Panc1 (cell line): ENCODE results near the gene WASL.

ENCODE experiments used
- POLR2AphosphoS5 ChIP-seq: IDR thresholded peaks from 2 replicates; pipeline ENCODE4 v1.6.1; 2012; ENCODE audit warnings: mild to moderate bottlenecking, low read depth, low read length, moderate library complexity
- REST ChIP-seq, 2 experiments: IDR thresholded peaks; 2 replicates each; pipeline ENCODE4 v1.6.1; 2011 to 2012; ENCODE audit warnings: low read depth in 2 of 2, control low read depth in 1 of 2, low read length in 1 of 2, mild to moderate bottlenecking in 1 of 2, moderate library complexity in 1 of 2; ENCODE audit not compliant: insufficient read depth in 1 of 2
- SIN3A ChIP-seq: IDR thresholded peaks from 2 replicates; pipeline ENCODE4 v1.6.1; 2012; ENCODE audit warnings: low read depth, mild to moderate bottlenecking, low read length, moderate library complexity, borderline replicate concordance; ENCODE audit not compliant: insufficient read depth
- TF ChIP-seq, protein P1 (sequence below): fragments of 450-650 bp; IDR thresholded peaks from 2 replicates; pipeline ENCODE4 v1.5.1; 2017; ENCODE audit warnings: mild to moderate bottlenecking

DNA sequence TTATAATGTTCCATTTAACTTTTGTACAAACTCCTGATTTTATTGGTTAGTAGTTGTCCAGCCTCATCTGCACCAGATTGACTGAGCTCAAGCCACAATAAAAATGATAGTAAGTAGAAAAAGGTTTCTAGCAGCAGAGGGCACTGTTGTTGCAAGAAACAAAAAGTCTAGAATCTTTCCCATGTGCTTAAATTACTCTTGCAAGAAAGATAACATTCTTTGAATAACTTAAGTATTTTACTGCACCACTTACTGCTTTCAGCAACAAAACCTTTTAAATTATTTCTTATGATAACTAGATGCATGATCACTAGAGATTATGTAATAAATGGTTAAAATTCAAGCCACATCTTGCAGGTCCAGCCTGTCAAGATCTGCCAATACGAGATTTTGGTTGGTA lies 66.1 kb downstream of the WASL start:
- TF ChIP-seq POLR2AphosphoS5 = no peak
- TF ChIP-seq, protein P1, sequence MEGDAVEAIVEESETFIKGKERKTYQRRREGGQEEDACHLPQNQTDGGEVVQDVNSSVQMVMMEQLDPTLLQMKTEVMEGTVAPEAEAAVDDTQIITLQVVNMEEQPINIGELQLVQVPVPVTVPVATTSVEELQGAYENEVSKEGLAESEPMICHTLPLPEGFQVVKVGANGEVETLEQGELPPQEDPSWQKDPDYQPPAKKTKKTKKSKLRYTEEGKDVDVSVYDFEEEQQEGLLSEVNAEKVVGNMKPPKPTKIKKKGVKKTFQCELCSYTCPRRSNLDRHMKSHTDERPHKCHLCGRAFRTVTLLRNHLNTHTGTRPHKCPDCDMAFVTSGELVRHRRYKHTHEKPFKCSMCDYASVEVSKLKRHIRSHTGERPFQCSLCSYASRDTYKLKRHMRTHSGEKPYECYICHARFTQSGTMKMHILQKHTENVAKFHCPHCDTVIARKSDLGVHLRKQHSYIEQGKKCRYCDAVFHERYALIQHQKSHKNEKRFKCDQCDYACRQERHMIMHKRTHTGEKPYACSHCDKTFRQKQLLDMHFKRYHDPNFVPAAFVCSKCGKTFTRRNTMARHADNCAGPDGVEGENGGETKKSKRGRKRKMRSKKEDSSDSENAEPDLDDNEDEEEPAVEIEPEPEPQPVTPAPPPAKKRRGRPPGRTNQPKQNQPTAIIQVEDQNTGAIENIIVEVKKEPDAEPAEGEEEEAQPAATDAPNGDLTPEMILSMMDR = peak; percentile 63; the same call in 1 of the 2 replicates
- no peak for TF ChIP-seq REST (IDR thresholded peaks at IDR 0.05; ENCODE audit: insufficient read depth in 1 of 2, low read depth in 2 of 2, low read length in 1 of 2)
- TF ChIP-seq SIN3A = no peak
